Prostate gland (tissue), 2 donors: ENCODE data around the gene TBC1D16.

ENCODE experiments used
- CTCF ChIP-seq, 4 experiments: fragments of 200-600 bp in 2 of 4; fragments of 450-650 bp in 2 of 4; sonication (generic) in 2 of 4; IDR thresholded peaks; 1 replicate in 3 of 4; 2 replicates in 1 of 4; pipeline ENCODE4 v1.5.1; 2016 to 2019; ENCODE audit warnings: antibody characterized with exemption in 4 of 4, mild to moderate bottlenecking in 2 of 4, moderate library complexity in 2 of 4
- POLR2A ChIP-seq: fragments of 450-650 bp; IDR thresholded peaks from one replicate; pipeline ENCODE4 v1.6.1; 2016; ENCODE audit warnings: antibody characterized with exemption, mild to moderate bottlenecking
- POLR2AphosphoS5 ChIP-seq: sonication (generic); formaldehyde crosslinking; IDR thresholded peaks from one replicate; pipeline ENCODE4 v1.6.1; 2017; ENCODE audit warnings: antibody characterized with exemption

- TF ChIP-seq POLR2A (no peak), CTCF (IDR thresholded peaks at IDR 0.05) (no peak), POLR2AphosphoS5 (no peak)
These were observed 12.0 kb downstream of the TBC1D16 start for GRCh38 chr17:80023481-80024205.
